ENCODE measurements around the gene HEXIM2. TPM values are rescaled to one million over a fixed set of nuclear protein-coding genes. Genes with fewer than 3 reads are reported as not detected.
A peak's percentile ranks its signal among the peaks of the same experiment; 100 is the strongest.

Gene HEXIM2
- total and polyA plus RNA-seq, 2 of the 13 experiments (the other 11 are each of a cell fraction or from before 2014, with no cell fraction given) = 27.1 to 32.4 TPM

DNA sequence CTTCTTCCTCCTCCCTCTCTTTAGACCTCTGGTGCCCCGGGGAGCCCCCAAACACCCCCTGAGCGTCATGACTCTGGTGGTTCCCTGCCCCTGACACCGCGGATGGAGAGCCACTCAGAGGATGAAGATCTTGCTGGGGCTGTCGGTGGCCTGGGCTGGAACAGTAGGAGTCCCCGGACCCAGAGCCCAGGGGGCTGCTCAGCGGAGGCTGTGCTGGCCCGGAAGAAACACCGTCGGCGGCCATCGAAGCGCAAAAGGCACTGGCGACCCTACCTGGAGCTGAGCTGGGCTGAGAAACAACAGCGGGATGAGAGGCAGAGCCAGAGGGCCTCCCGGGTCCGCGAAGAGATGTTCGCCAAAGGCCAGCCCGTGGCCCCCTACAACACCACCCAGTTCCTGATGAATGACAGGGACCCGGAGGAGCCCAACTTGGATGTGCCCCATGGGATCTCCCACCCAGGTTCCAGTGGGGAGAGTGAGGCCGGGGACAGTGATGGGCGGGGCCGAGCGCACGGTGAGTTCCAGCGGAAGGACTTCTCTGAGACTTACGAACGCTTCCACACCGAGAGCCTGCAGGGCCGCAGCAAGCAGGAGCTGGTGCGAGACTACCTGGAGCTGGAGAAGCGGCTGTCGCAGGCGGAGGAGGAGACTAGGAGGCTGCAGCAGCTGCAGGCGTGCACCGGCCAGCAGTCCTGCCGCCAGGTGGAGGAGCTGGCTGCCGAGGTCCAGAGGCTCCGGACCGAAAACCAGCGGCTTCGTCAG is 7.5 kb downstream of the HEXIM2 start (continued):
- TF ChIP-seq SYNCRIP (IDR thresholded peaks at IDR 0.05; ENCODE audit: insufficient read depth, low read depth, low read length) (no peak), ZFP91 (CRISPR knock-in tag; IDR thresholded peaks at IDR 0.05; ENCODE audit: borderline replicate concordance) (0 out of 2 replicates have a peak, but pooled peaks have one; percentile 35), HCFC1 (IDR thresholded peaks at IDR 0.05; ENCODE audit: low read depth, low read length) (no peak), HDAC1 (CRISPR knock-in tag; IDR thresholded peaks at IDR 0.05) (no peak), SAP130 (CRISPR knock-in tag; IDR thresholded peaks at IDR 0.05; ENCODE audit: low read depth) (no peak), ZNF280D (CRISPR knock-in tag; IDR thresholded peaks at IDR 0.05) (no peak), ZNF230 (CRISPR knock-in tag; IDR thresholded peaks at IDR 0.05) (no peak), HOXA3 (CRISPR knock-in tag; IDR thresholded peaks at IDR 0.05) (no peak), CSRNP1 (CRISPR knock-in tag; IDR thresholded peaks at IDR 0.05) (no peak)
- TF ChIP-seq, protein P1, sequence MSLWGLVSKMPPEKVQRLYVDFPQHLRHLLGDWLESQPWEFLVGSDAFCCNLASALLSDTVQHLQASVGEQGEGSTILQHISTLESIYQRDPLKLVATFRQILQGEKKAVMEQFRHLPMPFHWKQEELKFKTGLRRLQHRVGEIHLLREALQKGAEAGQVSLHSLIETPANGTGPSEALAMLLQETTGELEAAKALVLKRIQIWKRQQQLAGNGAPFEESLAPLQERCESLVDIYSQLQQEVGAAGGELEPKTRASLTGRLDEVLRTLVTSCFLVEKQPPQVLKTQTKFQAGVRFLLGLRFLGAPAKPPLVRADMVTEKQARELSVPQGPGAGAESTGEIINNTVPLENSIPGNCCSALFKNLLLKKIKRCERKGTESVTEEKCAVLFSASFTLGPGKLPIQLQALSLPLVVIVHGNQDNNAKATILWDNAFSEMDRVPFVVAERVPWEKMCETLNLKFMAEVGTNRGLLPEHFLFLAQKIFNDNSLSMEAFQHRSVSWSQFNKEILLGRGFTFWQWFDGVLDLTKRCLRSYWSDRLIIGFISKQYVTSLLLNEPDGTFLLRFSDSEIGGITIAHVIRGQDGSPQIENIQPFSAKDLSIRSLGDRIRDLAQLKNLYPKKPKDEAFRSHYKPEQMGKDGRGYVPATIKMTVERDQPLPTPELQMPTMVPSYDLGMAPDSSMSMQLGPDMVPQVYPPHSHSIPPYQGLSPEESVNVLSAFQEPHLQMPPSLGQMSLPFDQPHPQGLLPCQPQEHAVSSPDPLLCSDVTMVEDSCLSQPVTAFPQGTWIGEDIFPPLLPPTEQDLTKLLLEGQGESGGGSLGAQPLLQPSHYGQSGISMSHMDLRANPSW (CRISPR knock-in tag; IDR thresholded peaks at IDR 0.05; ENCODE audit: borderline replicate concordance) = no peak
- TF ChIP-seq, protein P2, sequence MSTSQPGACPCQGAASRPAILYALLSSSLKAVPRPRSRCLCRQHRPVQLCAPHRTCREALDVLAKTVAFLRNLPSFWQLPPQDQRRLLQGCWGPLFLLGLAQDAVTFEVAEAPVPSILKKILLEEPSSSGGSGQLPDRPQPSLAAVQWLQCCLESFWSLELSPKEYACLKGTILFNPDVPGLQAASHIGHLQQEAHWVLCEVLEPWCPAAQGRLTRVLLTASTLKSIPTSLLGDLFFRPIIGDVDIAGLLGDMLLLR (CRISPR knock-in tag; IDR thresholded peaks at IDR 0.05) = 0 out of 2 replicates have a peak, but pooled peaks have one; percentile 50
- TF ChIP-seq, protein P3, sequence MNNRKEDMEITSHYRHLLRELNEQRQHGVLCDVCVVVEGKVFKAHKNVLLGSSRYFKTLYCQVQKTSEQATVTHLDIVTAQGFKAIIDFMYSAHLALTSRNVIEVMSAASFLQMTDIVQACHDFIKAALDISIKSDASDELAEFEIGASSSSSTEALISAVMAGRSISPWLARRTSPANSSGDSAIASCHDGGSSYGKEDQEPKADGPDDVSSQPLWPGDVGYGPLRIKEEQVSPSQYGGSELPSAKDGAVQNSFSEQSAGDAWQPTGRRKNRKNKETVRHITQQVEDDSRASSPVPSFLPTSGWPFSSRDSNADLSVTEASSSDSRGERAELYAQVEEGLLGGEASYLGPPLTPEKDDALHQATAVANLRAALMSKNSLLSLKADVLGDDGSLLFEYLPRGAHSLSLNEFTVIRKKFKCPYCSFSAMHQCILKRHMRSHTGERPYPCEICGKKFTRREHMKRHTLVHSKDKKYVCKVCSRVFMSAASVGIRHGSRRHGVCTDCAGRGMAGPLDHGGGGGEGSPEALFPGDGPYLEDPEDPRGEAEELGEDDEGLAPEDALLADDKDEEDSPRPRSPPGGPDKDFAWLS (CRISPR knock-in tag; IDR thresholded peaks at IDR 0.05; ENCODE audit: borderline replicate concordance) = no peak
